ENCODE data around the gene CELF4.

DNA sequence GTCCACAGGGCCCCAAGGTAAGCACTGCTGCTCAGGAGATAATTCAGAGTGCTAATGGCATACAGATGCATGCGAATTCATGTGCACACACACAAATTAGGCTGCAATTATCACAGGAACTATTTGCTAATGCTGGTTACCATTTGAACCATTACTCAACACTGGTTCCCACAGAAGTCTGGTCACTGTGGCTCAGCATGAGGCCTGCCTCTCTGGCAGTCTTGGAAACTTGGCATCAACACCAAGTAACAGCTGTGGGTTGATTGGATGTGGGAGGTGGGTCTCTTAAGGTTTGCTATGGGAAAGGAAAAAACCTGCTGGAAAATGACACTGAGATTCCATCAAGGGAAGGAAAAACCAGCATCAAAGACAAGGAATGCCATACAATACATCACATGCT is 105.0 kb downstream of the CELF4 start:
- no peak for TF ChIP-seq POLR2A (IDR thresholded peaks at IDR 0.05; ENCODE audit: low read depth, low read length)
- TF ChIP-seq EP300 (IDR thresholded peaks at IDR 0.05; ENCODE audit: borderline replicate concordance in 1 of 2, control insufficient read depth in 1 of 2, low read depth in 2 of 2, low read length in 2 of 2), result no peak
- TF ChIP-seq TAF1 (IDR thresholded peaks at IDR 0.05; ENCODE audit: borderline replicate concordance, low read depth, low read length), result no peak
- TF ChIP-seq KLF5 (IDR thresholded peaks at IDR 0.05; ENCODE audit: partially characterized antibody), result no peak
- TF ChIP-seq, protein P1, sequence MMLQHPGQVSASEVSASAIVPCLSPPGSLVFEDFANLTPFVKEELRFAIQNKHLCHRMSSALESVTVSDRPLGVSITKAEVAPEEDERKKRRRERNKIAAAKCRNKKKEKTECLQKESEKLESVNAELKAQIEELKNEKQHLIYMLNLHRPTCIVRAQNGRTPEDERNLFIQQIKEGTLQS (IDR thresholded peaks at IDR 0.05; ENCODE audit: borderline replicate concordance, extremely low read depth, low read depth, low read length), result no peak
- no peak for TF ChIP-seq RCOR1 (conservative IDR thresholded peaks at IDR 0.05; ENCODE audit: low read depth, low read length)
- no peak for TF ChIP-seq HDAC2 (IDR thresholded peaks at IDR 0.05)

Data from GM12878 (cell line).